GM19372 (cell line): ENCODE measurements around the gene LRR1.
"Not testable (repeated sequence)": the region's sequence is repeated elsewhere in the genome, so short reads cannot be mapped to it uniquely, and the experiment has no call there.

ENCODE experiments used
- ATAC-seq: cut with Tn5 transposase; IDR thresholded peaks from one replicate; pipeline ENCODE4 v1.9.1; 2021; ENCODE audit warnings: mild to moderate bottlenecking, low read depth, moderate library complexity; ENCODE audit not compliant: unreplicated experiment

LRR1 gene

GRCh38 chr14:49585803-49586672, 12.7 kb upstream of the LRR1 start, which contains the start of gene RPS29:
RPS29 (minus strand) TSS chr14:49586380; CDS start chr14:49586346, 34 bp downstream.
- peak; percentile 87 for ATAC-seq

GRCh38 chr14:49586673-49587460, 11.9 kb upstream of the LRR1 start:
- ATAC-seq: peak; percentile 15

GRCh38 chr14:49589387-49589786, 9.4 kb upstream of the LRR1 start:
- no peak for ATAC-seq

GRCh38 chr14:49593016-49593415, 5.7 kb upstream of the LRR1 start:
- ATAC-seq: no peak

GRCh38 chr14:49594347-49595091, 4.2 kb upstream of the LRR1 start:
- ATAC-seq: no peak

- ATAC-seq: no peak
Observed at GRCh38 chr14:49598189-49598484, 603 bp upstream of the LRR1 start.

- no peak for ATAC-seq
Observed at GRCh38 chr14:49607583-49607982, 8.8 kb downstream of the LRR1 start.

- no peak for ATAC-seq
Observed at GRCh38 chr14:49612251-49612650, 13.5 kb downstream of the LRR1 start.

- ATAC-seq: no peak
Observed at GRCh38 chr14:49612671-49613070, 13.9 kb downstream of the LRR1 start.

- no peak for ATAC-seq
Observed at GRCh38 chr14:49614196-49614595, 15.5 kb downstream of the LRR1 start.

- no peak for ATAC-seq
Observed at GRCh38 chr14:49615776-49616175, 17.0 kb downstream of the LRR1 start.

GRCh38 chr14:49617852-49618519, 19.2 kb downstream of the LRR1 start:
- ATAC-seq: no peak

GRCh38 chr14:49619273-49619672, 20.5 kb downstream of the LRR1 start:
- not testable (repeated sequence) for ATAC-seq

GRCh38 chr14:49619730-49620129, 21.0 kb downstream of the LRR1 start:
- no peak for ATAC-seq

- ATAC-seq: peak; percentile 95
Observed at GRCh38 chr14:49620182-49621113, 21.7 kb downstream of the LRR1 start, which contains the start of the genes MGAT2 and RPL36AL. MGAT2 (plus strand) TSS chr14:49620799; CDS start chr14:49621269, 470 bp downstream. RPL36AL (minus strand) TSS chr14:49620626; CDS start chr14:49619104, 1,522 bp downstream.

GRCh38 chr14:49621114-49621881, 22.6 kb downstream of the LRR1 start:
- peak; percentile 23 for ATAC-seq

- no peak for ATAC-seq
Observed at GRCh38 chr14:49622022-49622607, 23.4 kb downstream of the LRR1 start.

- ATAC-seq: no peak
Observed at GRCh38 chr14:49623387-49623786, 24.6 kb downstream of the LRR1 start.
